Epidermal melanocyte (primary cell): ENCODE data around the gene TMEM186.
"Not testable (repeated sequence)": the region's sequence is repeated elsewhere in the genome, so short reads cannot be mapped to it uniquely, and the experiment has no call there.

Experiments used
- DNase-seq: peaks from one replicate; pipeline ENCODE4 v3.0.0; 2011; ENCODE audit warnings: low spot score; ENCODE audit not compliant: insufficient read length

The TMEM186 gene

GRCh38 chr16:8812162-8812843 lies 14.9 kb upstream of the TMEM186 start:
- DNase-seq, result no peak

- no peak for DNase-seq
Observed at GRCh38 chr16:8808613-8809353, 11.3 kb upstream of the TMEM186 start.

- DNase-seq, result no peak
Observed at GRCh38 chr16:8808009-8808408, 10.6 kb upstream of the TMEM186 start.

- no peak for DNase-seq
Observed at GRCh38 chr16:8807189-8807588, 9.8 kb upstream of the TMEM186 start.

GRCh38 chr16:8806272-8806983 lies 9.0 kb upstream of the TMEM186 start:
- DNase-seq, result no peak

DNA sequence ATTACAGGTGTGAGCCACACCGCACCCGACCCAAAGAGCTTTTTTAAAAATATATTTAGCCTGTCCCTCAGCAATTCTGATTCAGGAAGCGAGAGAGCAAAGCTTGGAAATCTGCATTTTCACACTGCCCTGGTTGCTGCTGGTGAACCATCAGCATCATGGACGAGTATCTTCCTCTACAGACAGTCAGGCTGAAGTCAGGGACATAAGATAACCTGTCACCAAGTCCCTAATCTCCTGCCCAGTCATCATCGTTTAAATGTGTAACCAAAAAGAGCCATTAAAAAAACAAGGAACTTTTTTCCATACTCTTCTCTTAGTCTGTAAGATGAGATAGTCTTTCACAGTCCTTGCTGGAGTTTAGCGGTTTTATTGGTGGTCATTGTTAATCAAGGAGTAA lies 6.9 kb upstream of the TMEM186 start:
- no peak for DNase-seq

GRCh38 chr16:8803733-8804132 lies 6.3 kb upstream of the TMEM186 start:
- DNase-seq, result not testable (repeated sequence)

DNA sequence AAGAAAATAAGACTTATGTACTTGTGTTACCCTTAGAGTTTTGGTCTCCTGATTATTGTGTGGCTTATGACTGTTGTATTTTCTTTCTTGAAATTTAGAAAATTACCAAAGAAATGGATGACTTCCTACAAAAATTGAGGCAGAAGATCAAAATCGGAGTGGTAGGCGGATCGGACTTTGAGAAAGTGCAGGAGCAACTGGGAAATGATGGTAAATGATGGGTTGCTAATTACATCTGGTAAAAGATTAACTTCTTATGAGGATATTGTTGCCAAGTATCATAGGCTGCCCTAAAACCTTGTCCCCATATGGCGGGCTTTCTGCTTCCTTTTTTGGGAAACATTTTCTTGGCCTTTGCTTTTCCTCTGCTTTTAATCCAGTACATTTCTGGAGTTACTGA lies 4.3 kb upstream of the TMEM186 start:
- DNase-seq, result no peak

DNA sequence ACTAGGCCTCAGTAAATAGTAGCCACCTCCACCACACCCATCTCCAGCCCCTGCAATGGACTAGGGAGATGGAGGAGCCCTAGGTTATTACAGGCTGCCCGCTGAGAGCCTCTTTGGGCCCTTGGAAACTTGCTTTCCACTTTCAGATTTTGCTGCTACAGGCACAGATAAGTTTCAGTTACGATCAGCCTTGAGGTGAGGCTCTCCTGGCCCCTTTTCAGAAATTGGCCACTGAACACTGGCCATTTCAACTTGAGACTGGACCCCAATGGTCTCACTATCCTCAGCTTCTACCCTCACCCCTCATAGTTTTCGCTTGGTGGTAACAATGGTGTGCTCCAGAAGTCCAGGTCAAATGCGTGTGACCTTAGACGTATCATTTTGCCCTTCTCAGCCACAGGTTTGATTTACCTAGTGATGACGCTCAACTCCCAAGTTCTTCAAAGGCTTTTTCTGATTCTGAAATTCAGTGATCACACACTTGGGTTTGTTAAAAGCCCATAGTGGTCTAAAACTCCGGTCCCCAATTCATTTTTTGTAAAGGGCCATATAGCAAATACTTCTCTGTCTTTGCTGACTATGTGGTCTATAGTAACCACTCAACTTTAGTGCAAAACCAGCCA lies 1.2 kb upstream of the TMEM186 start:
- DNase-seq, result no peak

DNA sequence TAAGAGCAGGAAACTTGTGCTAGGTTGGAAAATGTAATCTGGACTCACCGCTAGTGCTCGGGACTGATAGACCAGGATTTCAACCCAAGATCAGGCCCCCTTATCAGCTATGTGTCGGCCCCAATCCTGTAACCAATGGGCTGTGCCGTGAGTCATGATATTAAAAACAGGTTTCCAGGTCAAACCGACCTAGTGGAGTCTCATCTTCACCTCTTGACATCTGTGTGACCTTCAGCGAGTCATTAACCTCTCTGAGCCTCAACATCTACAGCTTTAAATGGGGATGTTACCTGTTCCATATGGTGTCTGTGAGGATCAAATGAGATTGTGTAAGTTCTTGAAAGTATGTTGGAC lies 712 bp upstream of the TMEM186 start:
- no peak for DNase-seq

DNA sequence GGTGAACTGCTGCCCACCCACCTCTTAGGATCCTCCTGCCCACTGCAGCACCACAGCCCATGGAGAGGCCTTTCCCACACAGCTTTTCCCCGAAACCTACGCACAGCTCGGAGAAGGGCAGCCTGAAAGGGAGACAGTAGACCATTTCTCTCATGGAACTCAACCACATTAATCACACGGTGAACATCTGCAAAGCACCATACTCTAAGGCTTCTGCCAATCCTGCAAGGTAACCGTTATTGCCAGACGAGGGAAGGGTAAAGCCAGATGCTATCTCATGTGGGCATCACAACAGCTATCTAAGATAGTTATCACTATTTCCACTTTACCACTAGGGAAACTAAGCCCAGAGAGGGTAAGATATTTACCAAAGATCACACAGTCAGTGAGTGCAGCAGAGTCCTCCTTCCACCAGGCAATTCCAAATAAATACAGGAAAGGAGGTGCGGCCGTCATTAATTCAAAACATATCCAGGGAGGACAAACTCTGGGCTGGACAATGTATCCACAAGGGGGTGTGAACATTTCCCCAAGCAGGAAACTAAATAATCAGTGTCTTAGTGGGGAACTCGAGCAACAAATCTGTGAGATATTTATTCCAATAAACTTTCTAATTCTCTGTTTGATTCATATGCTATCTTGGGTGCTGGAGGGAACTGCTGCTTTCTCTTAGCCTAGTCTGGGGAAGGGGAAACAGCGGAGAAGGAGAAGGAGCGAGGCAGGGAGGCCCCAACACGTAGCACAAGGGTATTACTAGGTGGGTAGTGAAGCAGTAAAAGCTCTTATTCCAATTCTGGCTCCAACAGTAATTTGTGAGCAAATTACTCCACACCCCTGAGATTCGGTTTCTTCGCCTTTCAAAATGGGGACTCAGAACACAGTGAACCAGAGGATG lies 723 bp downstream of the TMEM186 start:
- no peak for DNase-seq

DNA sequence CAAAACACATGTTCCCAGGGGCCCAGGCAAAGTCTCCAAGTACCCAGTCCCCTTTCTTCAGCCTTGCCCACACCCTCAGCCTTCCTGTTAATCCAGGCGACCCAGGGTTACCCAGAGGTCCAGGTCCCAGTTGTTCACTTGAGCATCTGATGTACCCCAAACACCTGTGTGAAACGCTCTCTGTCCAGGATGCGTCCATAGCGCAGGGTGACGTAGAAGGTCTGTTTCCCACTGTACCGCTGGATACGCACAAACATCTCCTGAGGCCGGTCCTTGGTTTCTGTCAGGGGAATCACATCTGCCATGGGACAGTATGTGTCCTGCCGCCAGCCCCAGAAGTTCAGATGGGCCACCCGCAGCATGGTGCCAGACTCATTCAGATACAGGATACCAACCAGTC lies 1.6 kb downstream of the TMEM186 start:
- DNase-seq, result no peak

GRCh38 chr16:8795091-8795490 lies 2.3 kb downstream of the TMEM186 start:
- DNase-seq, result no peak

GRCh38 chr16:8788578-8789172 lies 8.8 kb downstream of the TMEM186 start:
- no peak for DNase-seq

- DNase-seq, result not testable (repeated sequence)
Observed at GRCh38 chr16:8786316-8786715, 11.1 kb downstream of the TMEM186 start.

DNA sequence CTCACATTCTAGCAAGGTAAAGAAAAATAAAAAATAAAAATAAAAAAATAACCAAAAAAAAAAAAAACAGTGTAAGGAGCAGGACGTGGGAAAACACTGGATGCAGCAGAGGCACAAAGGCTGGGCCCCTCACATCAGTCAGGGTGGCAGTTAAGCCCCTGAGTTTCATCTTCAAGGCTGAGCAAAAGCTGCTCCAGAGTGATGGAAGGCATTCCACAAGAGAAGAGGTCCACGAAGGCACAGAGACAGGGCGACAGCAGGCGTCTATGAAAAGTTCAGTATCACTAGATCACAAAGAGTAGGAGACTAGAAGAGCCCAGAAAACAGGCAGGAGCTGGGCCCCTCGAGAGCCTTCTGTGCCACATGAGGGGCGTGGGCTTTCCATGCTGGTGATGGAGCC lies 12.0 kb downstream of the TMEM186 start:
- no peak for DNase-seq

- DNase-seq, result no peak
Observed at GRCh38 chr16:8782673-8783072, 14.8 kb downstream of the TMEM186 start.

DNA sequence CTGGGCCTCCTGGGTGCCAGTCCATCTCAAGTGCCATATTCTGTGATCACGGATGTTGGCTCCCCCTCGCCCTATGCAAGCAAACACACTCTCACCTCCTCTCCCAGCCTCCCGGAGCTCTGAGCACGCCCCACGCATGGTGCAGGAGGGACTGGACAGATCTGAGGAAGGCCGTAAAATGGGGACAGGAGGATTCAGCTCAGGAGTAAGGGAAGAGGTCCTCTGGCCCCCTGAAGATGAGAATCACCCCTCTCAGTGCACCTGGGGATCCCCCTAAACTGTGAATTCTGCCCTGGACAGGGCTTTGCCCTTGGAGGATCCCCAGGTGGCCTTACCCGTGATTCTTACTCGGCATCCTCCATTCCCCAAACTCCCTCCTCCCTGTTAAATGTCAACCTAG lies 15.6 kb downstream of the TMEM186 start:
- no peak for DNase-seq

- DNase-seq, result no peak
Observed at GRCh38 chr16:8777217-8777616, 20.2 kb downstream of the TMEM186 start.

DNA sequence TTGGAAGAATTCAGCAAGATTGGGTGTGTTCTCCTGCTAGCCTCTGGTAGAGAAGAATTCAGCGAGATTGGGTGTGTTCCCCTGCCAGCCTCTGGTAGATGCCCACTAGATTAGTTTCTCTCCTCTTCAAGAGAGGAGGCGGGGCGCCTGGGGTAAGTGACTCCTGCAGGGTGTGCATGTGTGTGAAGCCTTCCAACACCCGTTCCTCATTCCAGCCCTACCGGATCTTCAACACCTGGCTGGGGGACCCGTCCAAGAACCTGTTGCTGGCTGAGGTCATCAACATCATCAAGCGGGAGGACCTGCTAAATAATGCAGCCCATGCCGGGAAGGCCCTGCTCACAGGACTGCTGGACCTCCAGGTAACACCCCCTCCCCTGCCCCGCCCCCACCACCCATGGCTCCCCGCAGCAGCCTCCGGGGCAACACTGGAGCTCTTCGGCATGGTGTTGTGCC lies 21.3 kb downstream of the TMEM186 start:
- no peak for DNase-seq

DNA sequence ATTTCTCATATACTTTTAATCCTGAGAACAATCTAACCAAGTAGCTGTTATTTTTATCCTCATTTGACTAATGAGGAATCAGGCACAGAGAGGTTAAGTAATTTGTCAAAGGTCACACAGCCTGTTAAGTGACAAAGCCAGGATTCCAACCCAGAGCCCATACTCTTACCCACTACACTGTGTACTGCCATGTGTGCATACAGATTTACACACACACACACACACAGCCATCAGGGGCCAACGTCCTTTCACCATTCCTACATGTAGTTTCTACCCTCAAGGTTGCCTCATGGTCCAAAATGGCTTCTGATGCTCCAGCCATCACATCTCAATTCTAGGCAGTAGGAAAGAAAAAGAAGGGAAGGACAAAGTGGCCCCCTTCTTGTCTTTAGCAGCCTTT lies 22.1 kb downstream of the TMEM186 start:
- DNase-seq, result no peak
